Germinal center (tissue), 1 donor: Measurements from ENCODE around the gene SPTLC2.
"Not testable (repeated sequence)": the region's sequence is repeated elsewhere in the genome, so short reads cannot be mapped to it uniquely, and the experiment has no call there.

Experiments
- DNase-seq: peaks from one replicate; pipeline ENCODE4 v3.0.0; 2012; ENCODE audit warnings: mixed read lengths, low spot score

Gene SPTLC2

GRCh38 chr14:77616454-77617229, at the start of gene SPTLC2:
Gene SPTLC2, minus strand, starts transcription at chr14:77616637. Its CDS starts 58 bp downstream, at chr14:77616579.
- peak; percentile 100 for DNase-seq

GRCh38 chr14:77663293-77663692, 46.9 kb upstream of the SPTLC2 start:
- no peak for DNase-seq

GRCh38 chr14:77661562-77661961, 45.1 kb upstream of the SPTLC2 start:
- not testable (repeated sequence) for DNase-seq

- DNase-seq, result no peak
Observed at GRCh38 chr14:77660754-77661153, 44.3 kb upstream of the SPTLC2 start.

- DNase-seq, result no peak
Observed at GRCh38 chr14:77659831-77660230, 43.4 kb upstream of the SPTLC2 start.

GRCh38 chr14:77657280-77657679, 40.8 kb upstream of the SPTLC2 start:
- DNase-seq, result no peak

- DNase-seq, result no peak
Observed at GRCh38 chr14:77654001-77654441, 37.6 kb upstream of the SPTLC2 start.

GRCh38 chr14:77649326-77649725, 32.9 kb upstream of the SPTLC2 start:
- DNase-seq, result no peak

GRCh38 chr14:77648520-77649200, 32.2 kb upstream of the SPTLC2 start:
- DNase-seq, result no peak

- DNase-seq, result no peak
Observed at GRCh38 chr14:77647853-77648252, 31.4 kb upstream of the SPTLC2 start.

GRCh38 chr14:77646907-77647306, 30.5 kb upstream of the SPTLC2 start:
- no peak for DNase-seq

- no peak for DNase-seq
Observed at GRCh38 chr14:77645520-77646230, 29.2 kb upstream of the SPTLC2 start.

- no peak for DNase-seq
Observed at GRCh38 chr14:77642407-77642806, 26.0 kb upstream of the SPTLC2 start.

- DNase-seq, result peak; percentile 76
Observed at GRCh38 chr14:77641534-77642341, 25.3 kb upstream of the SPTLC2 start.

GRCh38 chr14:77640756-77641533, 24.5 kb upstream of the SPTLC2 start:
- DNase-seq, result no peak

- DNase-seq, result no peak
Observed at GRCh38 chr14:77638771-77639171, 22.3 kb upstream of the SPTLC2 start.

- DNase-seq, result not testable (repeated sequence)
Observed at GRCh38 chr14:77635869-77636268, 19.4 kb upstream of the SPTLC2 start.

- DNase-seq, result not testable (repeated sequence)
Observed at GRCh38 chr14:77635466-77635865, 19.0 kb upstream of the SPTLC2 start.

GRCh38 chr14:77630111-77630510, 13.7 kb upstream of the SPTLC2 start:
- no peak for DNase-seq

GRCh38 chr14:77625360-77625759, 8.9 kb upstream of the SPTLC2 start:
- DNase-seq, result no peak

- no peak for DNase-seq
Observed at GRCh38 chr14:77623201-77623600, 6.8 kb upstream of the SPTLC2 start.
